Mucosa of rectum (tissue), 2 donors: Measurements from ENCODE around the gene BIRC3.
"Not testable (repeated sequence)": the region's sequence is repeated elsewhere in the genome, so short reads cannot be mapped to it uniquely, and the experiment has no call there.

Source experiments
- H3K27ac ChIP-seq, 2 donors: one replicate each; pipeline ENCODE4 v1.7.0; 2013; ENCODE audit warnings: inconsistent platforms in 2 of 2, low read depth in 2 of 2, low read length in 2 of 2
- H3K27me3 ChIP-seq, 2 donors: one replicate each; pipeline ENCODE4 v1.7.0; 2013; ENCODE audit warnings: low read length in 2 of 2; ENCODE audit not compliant: control insufficient read depth in 2 of 2, insufficient read depth in 2 of 2
- H3K36me3 ChIP-seq, 2 donors: one replicate each; pipeline ENCODE4 v1.7.0; 2013; ENCODE audit warnings: low read length in 2 of 2; ENCODE audit not compliant: control insufficient read depth in 2 of 2, insufficient read depth in 2 of 2
- H3K4me1 ChIP-seq, 2 donors: one replicate each; pipeline ENCODE4 v1.7.0; 2013; ENCODE audit warnings: low read length in 2 of 2, mild to moderate bottlenecking in 1 of 2; ENCODE audit not compliant: control insufficient read depth in 2 of 2, insufficient read depth in 2 of 2
- H3K4me3 ChIP-seq, 2 donors: one replicate each; pipeline ENCODE4 v1.7.0; 2013; ENCODE audit warnings: low read length in 2 of 2
- H3K9ac ChIP-seq, 2 donors: one replicate each; pipeline ENCODE4 v1.7.0; 2013; ENCODE audit warnings: low read length in 2 of 2, low read depth in 1 of 2, mild to moderate bottlenecking in 1 of 2
- H3K9me3 ChIP-seq, 2 donors: one replicate each; pipeline ENCODE4 v1.7.0; 2013; ENCODE audit warnings: low read length in 2 of 2; ENCODE audit not compliant: control insufficient read depth in 2 of 2
- donor health status: healthy.
- donor health status: Normal muscosa, but diverticular disease.

BIRC3 gene

GRCh38 chr11:102293873-102294601 is 23.2 kb upstream of the BIRC3 start:
- no peaks in the 10 kb centered on the region for H3K36me3 ChIP-seq
- H3K27ac ChIP-seq, result no peak overlapping the region
- no peaks in the 10 kb centered on the region for H3K27me3 ChIP-seq
- H3K4me1 ChIP-seq, result peaks cover 0 to 3% of the 10 kb centered on the region in 2 donors
- no peaks in the 10 kb centered on the region for H3K9me3 ChIP-seq
- H3K4me3 ChIP-seq, result peak overlapping the region in 1 of 2 donors; percentile 52
- H3K9ac ChIP-seq, result no peak overlapping the region

- Histone ChIP-seq H3K36me3 (no peaks in the 10 kb centered on the region), H3K9me3 (no peaks in the 10 kb centered on the region), H3K27me3 (no peaks in the 10 kb centered on the region), H3K9ac (no peak overlapping the region), H3K4me1 (peaks cover 0 to 3% of the 10 kb centered on the region in 2 donors), H3K27ac (no peak overlapping the region), H3K4me3 (no peak overlapping the region)
Measured at GRCh38 chr11:102295045-102295444, 22.2 kb upstream of the BIRC3 start.

GRCh38 chr11:102296757-102297156 is 20.5 kb upstream of the BIRC3 start:
- H3K4me3 ChIP-seq, H3K4me1 ChIP-seq, H3K9ac ChIP-seq, H3K9me3 ChIP-seq, H3K27me3 ChIP-seq, H3K36me3 ChIP-seq, H3K27ac ChIP-seq: not testable (repeated sequence)

GRCh38 chr11:102300837-102301236 is 16.4 kb upstream of the BIRC3 start:
- H3K9me3 ChIP-seq, H3K4me3 ChIP-seq, H3K4me1 ChIP-seq: not testable (repeated sequence)

GRCh38 chr11:102302241-102302640 is 15.0 kb upstream of the BIRC3 start:
- no peak overlapping the region for H3K9ac ChIP-seq
- no peak overlapping the region for H3K27ac ChIP-seq
- peaks cover 16 to 22% of the 10 kb centered on the region in 2 donors for H3K4me1 ChIP-seq
- peaks cover 0 to 7% of the 10 kb centered on the region in 2 donors for H3K9me3 ChIP-seq
- H3K27me3 ChIP-seq, result no peaks in the 10 kb centered on the region
- no peaks in the 10 kb centered on the region for H3K36me3 ChIP-seq
- no peak overlapping the region for H3K4me3 ChIP-seq

More at GRCh38 chr11:102300837-102301236, 16.4 kb upstream of the BIRC3 start:
- H3K9ac ChIP-seq, H3K27ac ChIP-seq, H3K27me3 ChIP-seq, H3K36me3 ChIP-seq: not testable (repeated sequence)

GRCh38 chr11:102304686-102305085 is 12.6 kb upstream of the BIRC3 start:
- no peaks in the 10 kb centered on the region for H3K27me3 ChIP-seq
- H3K4me3 ChIP-seq, result no peak overlapping the region
- no peak overlapping the region for H3K9ac ChIP-seq
- no peak overlapping the region for H3K27ac ChIP-seq
- H3K9me3 ChIP-seq, result peaks cover 0 to 7% of the 10 kb centered on the region in 2 donors
- H3K36me3 ChIP-seq, result no peaks in the 10 kb centered on the region
- H3K4me1 ChIP-seq, result peaks cover 18 to 24% of the 10 kb centered on the region in 2 donors

GRCh38 chr11:102305352-102306047 is 11.8 kb upstream of the BIRC3 start:
- H3K4me3 ChIP-seq, result peak overlapping the region in 1 of 2 donors; percentile 3
- peak overlapping the region in 1 of 2 donors; percentile 34 for H3K9ac ChIP-seq
- H3K9me3 ChIP-seq, result peaks cover 0 to 7% of the 10 kb centered on the region in 2 donors
- no peaks in the 10 kb centered on the region for H3K27me3 ChIP-seq
- peaks cover 18 to 24% of the 10 kb centered on the region in 2 donors for H3K4me1 ChIP-seq
- H3K36me3 ChIP-seq, result no peaks in the 10 kb centered on the region
- peak overlapping the region; percentile 54 to 76 for H3K27ac ChIP-seq

- peak overlapping the region; percentile 54 to 76 for H3K27ac ChIP-seq
- H3K36me3 ChIP-seq, result no peaks in the 10 kb centered on the region
- peak overlapping the region; percentile 3 to 15 for H3K4me3 ChIP-seq
- peak overlapping the region in 1 of 2 donors; percentile 34 for H3K9ac ChIP-seq
- H3K9me3 ChIP-seq, result peaks cover 0 to 7% of the 10 kb centered on the region in 2 donors
- no peaks in the 10 kb centered on the region for H3K27me3 ChIP-seq
- peaks cover 18 to 24% of the 10 kb centered on the region in 2 donors for H3K4me1 ChIP-seq
Measured at GRCh38 chr11:102306048-102306597, 11.2 kb upstream of the BIRC3 start.

GRCh38 chr11:102306817-102307726 is 10.2 kb upstream of the BIRC3 start:
- no peaks in the 10 kb centered on the region for H3K36me3 ChIP-seq
- no peaks in the 10 kb centered on the region for H3K27me3 ChIP-seq
- peaks cover 18 to 24% of the 10 kb centered on the region in 2 donors for H3K4me1 ChIP-seq
- H3K27ac ChIP-seq, result peak overlapping the region; percentile 42 to 54
- peaks cover 0 to 3% of the 10 kb centered on the region in 2 donors for H3K9me3 ChIP-seq
- H3K9ac ChIP-seq, result no peak overlapping the region
- no peak overlapping the region for H3K4me3 ChIP-seq
